Panc1 (cell line): ENCODE data around the gene MMS22L. TPM values are rescaled to one million over a fixed set of nuclear protein-coding genes. Genes with fewer than 3 reads are reported as not detected.

Experiments used
- ATAC-seq: fragments of 200-7000 bp; cut with Tn5 transposase; 2 replicates; pipeline ENCODE4 v1.9.1; 2020; ENCODE audit warnings: mild to moderate bottlenecking, moderate library complexity
- BruUV-seq: library from RNA; stranded (reverse); fragments of 400-500 nt; replicated peaks from 2 replicates; lab custom pipeline; 2021; lab: Mats Ljungman, UMichigan
- CTCF ChIA-PET: fragments of 300-600 bp; sonication (Branson Sonifier 250); formaldehyde crosslinking; loops from one replicate; lab custom pipeline; 2022; ENCODE audit warnings: antibody characterized with exemption; lab: Charles Lee
- POLR2A ChIA-PET: fragments of 300-600 bp; sonication (Branson Sonifier 250); formaldehyde crosslinking; loops from one replicate; lab custom pipeline; 2022; ENCODE audit warnings: antibody characterized with exemption; lab: Charles Lee
- DNase-seq: peaks from one replicate; pipeline ENCODE4 v3.0.0-alpha.2; 2010; ENCODE audit warnings: low read depth, low spot score
- H3K27ac ChIP-seq: 2 replicates; pipeline ENCODE4 v1.5.1; 2011; ENCODE audit warnings: mild to moderate bottlenecking, low read length, inconsistent platforms
- H3K27me3 ChIP-seq: fragments of 200-500 bp; sonication (Bioruptor generic); 2 replicates; pipeline ENCODE4 v1.6.0; 2014; ENCODE audit warnings: low read length, inconsistent platforms; ENCODE audit not compliant: control insufficient read depth, insufficient read depth
- H3K36me3 ChIP-seq: fragments of 200-500 bp; sonication (Bioruptor generic); 2 replicates; pipeline ENCODE4 v1.5.1; 2014; ENCODE audit warnings: inconsistent platforms, mild to moderate bottlenecking, low read length, moderate library complexity; ENCODE audit not compliant: control insufficient read depth, insufficient read depth
- H3K4me1 ChIP-seq: 2 replicates; pipeline ENCODE4 v1.5.1; 2011; ENCODE audit warnings: inconsistent platforms, mild to moderate bottlenecking, low read length, moderate library complexity; ENCODE audit not compliant: control insufficient read depth, insufficient read depth
- H3K4me3 ChIP-seq, 2 experiments: 2 replicates each; pipeline ENCODE4 v1.5.1; 2011 to 2012; ENCODE audit warnings: low read depth in 2 of 2, low read length in 2 of 2, mild to moderate bottlenecking in 2 of 2, inconsistent platforms in 1 of 2, moderate library complexity in 1 of 2
- H3K9me3 ChIP-seq: fragments of 200-500 bp; sonication (Bioruptor generic); 2 replicates; pipeline ENCODE4 v1.5.1; 2014; ENCODE audit warnings: low read depth, mild to moderate bottlenecking, inconsistent platforms, low read length, moderate library complexity; ENCODE audit not compliant: control insufficient read depth, insufficient read depth
- POLR2AphosphoS5 ChIP-seq: IDR thresholded peaks from 2 replicates; pipeline ENCODE4 v1.6.1; 2012; ENCODE audit warnings: mild to moderate bottlenecking, low read depth, low read length, moderate library complexity
- SIN3A ChIP-seq: IDR thresholded peaks from 2 replicates; pipeline ENCODE4 v1.6.1; 2012; ENCODE audit warnings: low read depth, mild to moderate bottlenecking, low read length, moderate library complexity, borderline replicate concordance; ENCODE audit not compliant: insufficient read depth
- TCF7L2 ChIP-seq: IDR thresholded peaks from 2 replicates; pipeline ENCODE4 v1.6.1; 2011; ENCODE audit warnings: mild to moderate bottlenecking, low read depth, low read length, inconsistent platforms
- in situ Hi-C: cut with HindIII; loops from 2 replicates; pipeline ENCODE4 v1.10.0; 2016; ENCODE audit warnings: low sequenced_read_pairs, low pct_unique_long_range_greater_than_20kb
- intact Hi-C: fragments of 100-400 bp; cut with micrococcal nuclease; formaldehyde crosslinking; loops from one replicate; pipeline ENCODE4 v1.10.0; 2022; ENCODE audit not compliant: unreplicated experiment
- total RNA-seq: library from RNA; stranded (reverse); gene quantifications from one replicate; pipeline ENCODE4 v1.2.1, GENCODE V29; 2021; ENCODE audit not compliant: unreplicated experiment
- TF ChIP-seq, protein P1 (sequence below), 2 experiments: IDR thresholded peaks; 2 replicates each; pipeline ENCODE4 v1.6.1; 2011 to 2012; ENCODE audit warnings: low read depth in 2 of 2, control low read depth in 1 of 2, low read length in 1 of 2, mild to moderate bottlenecking in 1 of 2, moderate library complexity in 1 of 2; ENCODE audit not compliant: insufficient read depth in 1 of 2
- TF ChIP-seq, protein P2 (sequence below): fragments of 450-650 bp; IDR thresholded peaks from 2 replicates; pipeline ENCODE4 v1.5.1; 2017; ENCODE audit warnings: mild to moderate bottlenecking

MMS22L gene
- total RNA-seq, 1 experiment from 2014 or later, result 28.5 TPM

DNA sequence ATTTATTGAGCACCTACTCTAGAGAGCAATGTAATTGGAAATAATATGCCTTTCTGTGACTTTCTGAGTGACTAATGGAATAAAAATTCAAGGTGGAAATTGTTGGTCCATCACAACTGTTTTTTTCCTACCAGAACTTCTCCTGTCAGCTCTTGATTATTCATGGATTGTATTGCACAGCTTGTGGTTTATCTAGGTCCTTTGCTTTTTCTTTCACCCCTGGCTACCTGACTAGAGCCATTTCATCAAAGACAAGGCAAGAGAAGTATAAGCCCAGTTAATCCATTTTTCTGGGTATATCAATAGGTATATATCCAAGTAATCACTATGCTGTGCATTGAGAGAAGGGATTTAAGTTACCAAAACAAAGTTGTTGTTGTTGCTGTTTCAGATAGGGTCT lies 168.4 kb downstream of the MMS22L start:
- no peaks in the 10 kb centered on the region for H3K36me3 ChIP-seq
- intact Hi-C loops, result no loop called here
- H3K9me3 ChIP-seq, result no peaks in the 10 kb centered on the region
- BruUV-seq, result no TSS peak
- DNase-seq, result no peak
- TF ChIP-seq POLR2AphosphoS5, result no peak
- TF ChIP-seq, protein P1, sequence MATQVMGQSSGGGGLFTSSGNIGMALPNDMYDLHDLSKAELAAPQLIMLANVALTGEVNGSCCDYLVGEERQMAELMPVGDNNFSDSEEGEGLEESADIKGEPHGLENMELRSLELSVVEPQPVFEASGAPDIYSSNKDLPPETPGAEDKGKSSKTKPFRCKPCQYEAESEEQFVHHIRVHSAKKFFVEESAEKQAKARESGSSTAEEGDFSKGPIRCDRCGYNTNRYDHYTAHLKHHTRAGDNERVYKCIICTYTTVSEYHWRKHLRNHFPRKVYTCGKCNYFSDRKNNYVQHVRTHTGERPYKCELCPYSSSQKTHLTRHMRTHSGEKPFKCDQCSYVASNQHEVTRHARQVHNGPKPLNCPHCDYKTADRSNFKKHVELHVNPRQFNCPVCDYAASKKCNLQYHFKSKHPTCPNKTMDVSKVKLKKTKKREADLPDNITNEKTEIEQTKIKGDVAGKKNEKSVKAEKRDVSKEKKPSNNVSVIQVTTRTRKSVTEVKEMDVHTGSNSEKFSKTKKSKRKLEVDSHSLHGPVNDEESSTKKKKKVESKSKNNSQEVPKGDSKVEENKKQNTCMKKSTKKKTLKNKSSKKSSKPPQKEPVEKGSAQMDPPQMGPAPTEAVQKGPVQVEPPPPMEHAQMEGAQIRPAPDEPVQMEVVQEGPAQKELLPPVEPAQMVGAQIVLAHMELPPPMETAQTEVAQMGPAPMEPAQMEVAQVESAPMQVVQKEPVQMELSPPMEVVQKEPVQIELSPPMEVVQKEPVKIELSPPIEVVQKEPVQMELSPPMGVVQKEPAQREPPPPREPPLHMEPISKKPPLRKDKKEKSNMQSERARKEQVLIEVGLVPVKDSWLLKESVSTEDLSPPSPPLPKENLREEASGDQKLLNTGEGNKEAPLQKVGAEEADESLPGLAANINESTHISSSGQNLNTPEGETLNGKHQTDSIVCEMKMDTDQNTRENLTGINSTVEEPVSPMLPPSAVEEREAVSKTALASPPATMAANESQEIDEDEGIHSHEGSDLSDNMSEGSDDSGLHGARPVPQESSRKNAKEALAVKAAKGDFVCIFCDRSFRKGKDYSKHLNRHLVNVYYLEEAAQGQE (IDR thresholded peaks at IDR 0.05; ENCODE audit: insufficient read depth in 1 of 2, low read depth in 2 of 2, low read length in 1 of 2), result no peak
- no peak for ATAC-seq
- POLR2A ChIA-PET, result no interaction called here
- H3K27ac ChIP-seq, result no peak overlapping the region
- in situ Hi-C loops, result no loop called here
- no peaks in the 10 kb centered on the region for H3K4me1 ChIP-seq
- no peak overlapping the region for H3K4me3 ChIP-seq
- CTCF ChIA-PET, result no interaction called here
- H3K27me3 ChIP-seq, result no peaks in the 10 kb centered on the region

DNA sequence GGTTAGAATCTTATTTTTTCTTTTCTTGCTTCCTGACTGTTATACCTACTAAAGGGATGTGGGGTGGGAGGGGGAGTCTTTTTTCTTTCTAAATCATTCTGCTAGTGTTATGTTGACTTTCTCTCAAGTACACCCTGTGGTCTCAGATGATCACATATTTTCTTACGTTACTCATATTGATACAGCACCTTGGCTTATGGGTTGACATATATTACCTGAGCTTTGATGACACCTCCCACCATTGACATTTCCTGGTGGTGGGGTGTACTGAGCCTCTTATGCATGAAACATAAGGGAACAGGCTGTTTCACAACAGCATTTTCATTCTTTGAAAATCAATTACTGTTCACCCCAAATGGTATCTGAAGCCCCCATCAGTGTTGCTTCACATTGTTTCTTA lies 169.8 kb downstream of the MMS22L start:
- Histone ChIP-seq H3K4me1 (no peaks in the 10 kb centered on the region), H3K27ac (no peak overlapping the region), H3K36me3 (no peaks in the 10 kb centered on the region), H3K4me3 (no peak overlapping the region), H3K27me3 (no peaks in the 10 kb centered on the region; the same call in 1 of the 2 replicates), H3K9me3 (no peaks in the 10 kb centered on the region)
- POLR2A ChIA-PET, result no interaction called here
- DNase-seq, result no peak
- intact Hi-C loops, result no loop called here
- no peak for ATAC-seq
- no peak for TF ChIP-seq SIN3A
- TF ChIP-seq, protein P1 (IDR thresholded peaks at IDR 0.05; ENCODE audit: insufficient read depth in 1 of 2, low read depth in 2 of 2, low read length in 1 of 2), result no peak
- TF ChIP-seq, protein P2, sequence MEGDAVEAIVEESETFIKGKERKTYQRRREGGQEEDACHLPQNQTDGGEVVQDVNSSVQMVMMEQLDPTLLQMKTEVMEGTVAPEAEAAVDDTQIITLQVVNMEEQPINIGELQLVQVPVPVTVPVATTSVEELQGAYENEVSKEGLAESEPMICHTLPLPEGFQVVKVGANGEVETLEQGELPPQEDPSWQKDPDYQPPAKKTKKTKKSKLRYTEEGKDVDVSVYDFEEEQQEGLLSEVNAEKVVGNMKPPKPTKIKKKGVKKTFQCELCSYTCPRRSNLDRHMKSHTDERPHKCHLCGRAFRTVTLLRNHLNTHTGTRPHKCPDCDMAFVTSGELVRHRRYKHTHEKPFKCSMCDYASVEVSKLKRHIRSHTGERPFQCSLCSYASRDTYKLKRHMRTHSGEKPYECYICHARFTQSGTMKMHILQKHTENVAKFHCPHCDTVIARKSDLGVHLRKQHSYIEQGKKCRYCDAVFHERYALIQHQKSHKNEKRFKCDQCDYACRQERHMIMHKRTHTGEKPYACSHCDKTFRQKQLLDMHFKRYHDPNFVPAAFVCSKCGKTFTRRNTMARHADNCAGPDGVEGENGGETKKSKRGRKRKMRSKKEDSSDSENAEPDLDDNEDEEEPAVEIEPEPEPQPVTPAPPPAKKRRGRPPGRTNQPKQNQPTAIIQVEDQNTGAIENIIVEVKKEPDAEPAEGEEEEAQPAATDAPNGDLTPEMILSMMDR, result no peak
- TF ChIP-seq TCF7L2, result no peak
- TF ChIP-seq POLR2AphosphoS5, result no peak
- CTCF ChIA-PET, result no interaction called here
- BruUV-seq, result no TSS peak
- in situ Hi-C loops, result no loop called here
